ENCODE measurements around the gene FMO3.

Gene FMO3

GRCh38 chr1:171084870-171085269 lies 5.8 kb upstream of the FMO3 start:
- no peak for TF ChIP-seq CTCF (conservative IDR thresholded peaks at IDR 0.05; ENCODE audit: low read depth)
- CTCF ChIA-PET: no interaction called here
- no peak for DNase-seq (ENCODE audit: low spot score)
- POLR2A ChIA-PET (ENCODE audit: low non-redundant PET): no interaction called here
- H3K27ac ChIP-seq: no peak overlapping the region

GRCh38 chr1:171087896-171088295 lies 2.8 kb upstream of the FMO3 start:
- no peak for TF ChIP-seq CTCF (conservative IDR thresholded peaks at IDR 0.05; ENCODE audit: low read depth)
- POLR2A ChIA-PET (ENCODE audit: low non-redundant PET): no interaction called here
- CTCF ChIA-PET: interaction anchor here (0.6 kb wide), 1 partner anchor 1157 kb away, joined by 3 read pairs; no protein-coding TSS in a partner anchor
- DNase-seq (ENCODE audit: low spot score): no peak
- no peak overlapping the region for H3K27ac ChIP-seq

- ChIA-PET CTCF (interaction anchor here (0.7 kb wide), 1 partner anchor 10 kb away, joined by 3 read pairs; no protein-coding TSS in a partner anchor), POLR2A (ENCODE audit: low non-redundant PET) (no interaction called here)
- no peak for TF ChIP-seq CTCF (conservative IDR thresholded peaks at IDR 0.05; ENCODE audit: low read depth)
- DNase-seq (ENCODE audit: low spot score): no peak
- no peak overlapping the region for H3K27ac ChIP-seq
Measured at GRCh38 chr1:171103862-171104261, 13.2 kb downstream of the FMO3 start.

- no peak overlapping the region for H3K27ac ChIP-seq
- no peak for TF ChIP-seq CTCF (conservative IDR thresholded peaks at IDR 0.05; ENCODE audit: low read depth)
- ChIA-PET CTCF (no interaction called here), POLR2A (ENCODE audit: low non-redundant PET) (no interaction called here)
- DNase-seq (ENCODE audit: low spot score): no peak
Measured at GRCh38 chr1:171107262-171107940, 16.7 kb downstream of the FMO3 start.

- DNase-seq (ENCODE audit: low spot score): no peak
- TF ChIP-seq CTCF (conservative IDR thresholded peaks at IDR 0.05; ENCODE audit: low read depth): no peak
- ChIA-PET POLR2A (ENCODE audit: low non-redundant PET) (no interaction called here), CTCF (no interaction called here)
- no peak overlapping the region for H3K27ac ChIP-seq
Measured at GRCh38 chr1:171107969-171108368, 17.3 kb downstream of the FMO3 start.

GRCh38 chr1:171109966-171110365 lies 19.3 kb downstream of the FMO3 start:
- ChIA-PET POLR2A (ENCODE audit: low non-redundant PET) (no interaction called here), CTCF (no interaction called here)
- no peak for DNase-seq (ENCODE audit: low spot score)
- no peak for TF ChIP-seq CTCF (conservative IDR thresholded peaks at IDR 0.05; ENCODE audit: low read depth)
- H3K27ac ChIP-seq: no peak overlapping the region
